ENCODE measurements around the gene RAB11A.
"Not testable (repeated sequence)": the region's sequence is repeated elsewhere in the genome, so short reads cannot be mapped to it uniquely, and the experiment has no call there.

The RAB11A gene

DNA sequence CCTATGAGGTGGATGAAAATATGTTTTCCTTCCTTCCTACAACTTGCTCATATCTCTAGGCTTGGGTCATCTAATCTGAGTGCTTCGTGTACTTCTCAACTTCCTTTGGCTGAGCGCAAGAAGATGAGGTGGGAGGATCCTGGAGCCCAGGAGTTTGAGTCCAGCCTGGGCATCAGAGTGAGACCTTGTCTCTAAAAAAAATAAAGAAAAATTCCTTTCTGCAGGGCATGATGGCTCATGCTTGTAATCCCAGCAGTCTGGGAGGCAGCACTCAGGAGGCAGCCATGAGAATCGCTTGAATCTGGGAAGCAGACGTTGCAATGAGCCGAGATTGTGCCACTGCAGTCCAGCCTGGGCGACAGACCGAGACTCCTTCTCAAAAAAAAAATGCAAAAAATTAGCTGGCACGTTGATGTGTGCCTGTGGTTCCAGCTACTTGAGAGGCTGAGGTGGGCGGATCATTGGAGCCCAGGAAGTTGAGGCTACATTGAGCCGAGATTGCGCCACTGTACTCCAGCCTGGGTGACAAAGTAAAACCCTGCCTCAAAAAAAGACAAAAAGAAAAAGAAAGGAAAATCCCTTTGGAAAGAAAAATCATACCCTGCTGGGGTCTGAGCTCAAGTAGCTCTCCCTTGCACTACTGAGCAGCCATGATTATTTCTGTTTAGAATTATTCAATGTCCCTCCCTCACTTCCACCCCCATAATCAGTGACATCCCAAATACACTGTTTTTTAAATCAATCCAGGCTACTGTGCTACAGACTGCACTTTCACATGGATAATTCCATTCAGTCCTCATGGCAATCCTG is 28.0 kb upstream of the RAB11A start:
- intact Hi-C loops (cut with DNase I), result no loop called here
- peak in 1 of 10 donors; percentile 5 for DNase-seq

- DNase-seq, result no peak
- intact Hi-C loops (cut with DNase I), result no loop called here
Measured at GRCh38 chr15:65845826-65846519, 23.3 kb upstream of the RAB11A start.

GRCh38 chr15:65847989-65848388 is 21.3 kb upstream of the RAB11A start:
- intact Hi-C loops (cut with DNase I), result no loop called here
- DNase-seq, result no peak

GRCh38 chr15:65851981-65852380 is 17.3 kb upstream of the RAB11A start:
- intact Hi-C loops (cut with DNase I), result no loop called here

DNA sequence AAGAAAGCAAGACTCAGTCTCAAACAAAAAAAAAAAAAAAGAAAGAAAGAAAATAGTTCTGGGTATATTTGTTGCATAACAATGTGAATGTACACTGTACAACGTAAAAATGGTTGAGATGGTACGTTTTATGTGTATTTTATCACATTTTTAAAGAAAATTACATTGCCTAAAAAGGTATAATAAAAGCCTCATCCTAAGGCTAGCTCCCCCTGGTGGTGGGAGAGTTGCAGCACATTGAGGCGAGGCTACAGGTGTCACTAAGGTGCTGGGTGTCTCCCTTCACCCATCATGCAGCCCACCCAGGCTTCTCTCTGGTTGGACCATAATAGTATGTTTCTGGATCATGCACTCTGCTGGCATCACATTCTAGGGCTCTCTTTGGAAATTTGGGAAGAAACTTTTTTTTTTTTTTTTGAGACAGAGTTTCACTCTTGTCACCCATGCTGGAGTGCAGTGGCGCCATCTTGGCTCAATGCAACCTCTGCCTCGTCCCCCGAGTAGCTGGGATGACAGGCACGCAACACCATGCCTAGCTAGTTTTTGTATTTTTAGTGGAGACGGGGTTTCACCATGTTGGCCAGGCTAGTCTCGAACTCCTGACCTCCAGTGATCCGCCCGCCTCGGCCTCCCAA is 12.4 kb upstream of the RAB11A start:
- intact Hi-C loops (cut with DNase I), result loop anchor here (2.0 kb wide), 1 partner anchor 218 kb away; no protein-coding TSS in a partner anchor

More at GRCh38 chr15:65851981-65852380, 17.3 kb upstream of the RAB11A start:
- no peak for DNase-seq

DNA sequence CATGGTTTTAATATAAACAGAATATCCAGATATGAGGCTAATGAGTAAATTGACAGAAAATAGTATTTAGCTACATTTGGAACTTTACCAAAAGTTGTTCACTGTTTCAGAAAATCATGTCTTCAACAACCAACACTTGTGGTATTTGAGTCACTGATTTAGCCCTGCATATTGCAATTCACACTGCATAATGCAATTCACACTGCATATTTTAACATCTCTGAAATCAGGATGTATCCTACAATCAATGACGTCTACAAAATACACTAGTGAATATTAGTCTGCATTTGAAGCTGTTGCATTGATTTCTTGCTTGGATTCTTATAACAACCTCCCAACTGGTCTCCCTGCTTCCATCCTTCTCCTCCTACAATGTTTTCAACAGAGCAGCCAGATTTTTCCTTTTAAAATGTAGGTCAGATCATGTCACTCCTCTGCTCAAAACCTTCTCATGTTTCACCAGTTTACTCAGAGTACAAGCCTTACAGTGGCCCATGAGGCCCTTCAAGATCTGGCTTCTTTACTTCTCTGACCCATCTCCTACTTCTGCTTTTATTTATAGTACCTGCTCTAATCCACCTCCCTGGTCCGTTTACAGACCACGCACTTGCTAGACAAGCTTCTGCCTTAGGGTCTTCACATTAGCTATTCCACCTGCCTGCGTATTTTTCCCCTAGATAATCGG is 11.4 kb upstream of the RAB11A start:
- intact Hi-C loops (cut with DNase I), result loop anchor here (2.0 kb wide), 1 partner anchor 219 kb away; no protein-coding TSS in a partner anchor
- DNase-seq, result no peak

More for the DNA sequence above, 12.4 kb upstream of the RAB11A start:
- DNase-seq, result peak in 6 of 10 donors; percentile 22 to 84 (median 44)

GRCh38 chr15:65862682-65863081 is 6.6 kb upstream of the RAB11A start:
- DNase-seq, result no peak
- intact Hi-C loops (cut with DNase I), result no loop called here

GRCh38 chr15:65863106-65863505 is 6.2 kb upstream of the RAB11A start:
- DNase-seq, result no peak
- intact Hi-C loops (cut with DNase I), result no loop called here

DNA sequence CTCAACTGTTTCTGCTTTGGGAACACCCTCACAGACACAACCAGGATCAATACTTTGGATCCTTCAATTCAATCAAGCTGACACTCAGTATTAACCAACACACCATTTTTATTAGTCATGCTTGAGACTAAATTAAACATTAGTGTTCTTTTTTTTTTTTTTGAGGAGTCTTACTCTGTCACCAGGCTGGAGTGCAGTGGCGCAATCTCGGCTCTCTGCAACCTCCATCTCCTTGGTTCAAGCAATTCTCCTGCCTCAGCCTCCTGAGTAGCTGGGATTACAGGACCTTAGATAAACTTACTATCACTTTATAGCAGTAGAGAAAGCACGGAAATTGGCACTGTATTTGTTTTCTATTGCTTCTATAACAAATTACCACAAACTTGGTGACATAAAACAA is 2.0 kb upstream of the RAB11A start:
- intact Hi-C loops (cut with DNase I), result loop anchor here (5.0 kb wide), 2 partner anchors 75 to 255 kb away; partner anchors contain the start of genes DENND4A and INTS14

GRCh38 chr15:65867933-65868332 is 1.4 kb upstream of the RAB11A start:
- intact Hi-C loops (cut with DNase I), result loop anchor here (5.0 kb wide), 2 partner anchors 76 to 256 kb away; partner anchors contain the start of genes DENND4A and INTS14
- DNase-seq, result not testable (repeated sequence)

More for the DNA sequence above, 2.0 kb upstream of the RAB11A start:
- no peak for DNase-seq

- intact Hi-C loops (cut with DNase I), result loop anchor here (5.0 kb wide), 2 partner anchors 76 to 256 kb away; partner anchors contain the start of genes DENND4A and INTS14
- DNase-seq, result no peak
Measured at GRCh38 chr15:65868546-65869125, 655 bp upstream of the RAB11A start.

- peak in 7 of 10 donors; percentile 9 to 84 (median 19) for DNase-seq
- intact Hi-C loops (cut with DNase I), result loop anchor here (5.0 kb wide), 2 partner anchors 78 to 258 kb away; partner anchors contain the start of genes DENND4A and INTS14
Measured at GRCh38 chr15:65869954-65870871, 922 bp downstream of the RAB11A start.

DNA sequence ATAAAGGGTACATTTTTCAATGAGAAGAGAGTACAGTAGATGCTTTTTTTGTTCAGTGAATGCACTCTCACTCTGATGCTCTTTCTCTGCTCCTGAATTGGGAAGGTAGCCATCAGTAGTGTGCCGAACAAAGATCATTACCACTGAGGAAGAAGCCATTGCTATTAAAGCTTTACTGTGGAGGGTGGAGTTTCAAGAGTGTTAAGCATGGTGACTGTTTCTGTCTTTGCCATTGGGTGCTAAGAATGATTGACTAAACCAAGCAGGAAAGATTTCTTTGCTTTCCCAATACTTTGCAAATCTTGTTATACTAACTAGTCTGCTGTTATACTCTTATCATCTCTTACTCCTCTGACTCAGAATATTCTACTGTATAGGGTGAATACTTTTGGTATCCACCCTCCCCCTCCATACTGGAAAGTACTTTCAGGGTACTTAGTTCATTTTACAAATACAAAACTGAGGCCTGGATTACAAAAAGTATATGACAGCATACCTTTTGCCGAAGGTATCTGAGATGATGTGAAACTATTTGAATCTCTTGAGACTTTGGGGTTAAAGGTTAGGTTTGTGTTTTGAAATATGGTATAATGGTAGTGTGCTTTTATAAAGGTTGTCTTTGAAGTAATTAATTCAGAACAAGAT is 1.7 kb downstream of the RAB11A start:
- DNase-seq, result no peak
- intact Hi-C loops (cut with DNase I), result no loop called here

- intact Hi-C loops (cut with DNase I), result not testable (repeated sequence)
Measured at GRCh38 chr15:65871886-65872285, 2.6 kb downstream of the RAB11A start.

GRCh38 chr15:65872596-65872995 is 3.3 kb downstream of the RAB11A start:
- intact Hi-C loops (cut with DNase I); DNase-seq: not testable (repeated sequence)

More at GRCh38 chr15:65871886-65872285, 2.6 kb downstream of the RAB11A start:
- DNase-seq, result not testable (repeated sequence)

DNA sequence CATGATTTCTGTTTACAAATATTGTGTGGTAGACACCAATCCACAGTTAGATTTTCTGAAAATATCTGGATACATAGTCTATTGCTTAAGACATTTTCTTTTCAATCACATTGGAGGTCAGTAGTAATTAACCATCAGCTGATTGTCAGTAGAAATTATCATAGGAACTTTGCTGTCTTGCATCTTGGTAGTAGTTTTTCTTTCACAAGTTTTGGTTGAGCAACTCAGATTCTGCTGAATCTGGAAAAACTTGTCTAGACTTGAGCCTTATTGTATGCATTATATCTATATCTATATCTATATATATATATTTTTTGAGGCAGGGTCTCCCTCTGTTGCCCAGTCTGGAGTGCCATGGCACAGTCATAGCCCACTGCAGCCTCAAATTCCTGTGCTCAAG is 4.0 kb downstream of the RAB11A start:
- no peak for DNase-seq
- intact Hi-C loops (cut with DNase I), result no loop called here

- DNase-seq, result no peak
- intact Hi-C loops (cut with DNase I), result no loop called here
Measured at GRCh38 chr15:65875458-65875857, 6.2 kb downstream of the RAB11A start.

- DNase-seq, result no peak
- intact Hi-C loops (cut with DNase I), result no loop called here
Measured at GRCh38 chr15:65877749-65878148, 8.5 kb downstream of the RAB11A start.
